ENCODE measurements around the gene GCK. TPM values are rescaled to one million over a fixed set of nuclear protein-coding genes. Genes with fewer than 3 reads are reported as not detected.

GCK gene
- total and polyA plus RNA-seq, 2 experiments from 2014 or later, result 1.7 to 2.5 TPM

DNA sequence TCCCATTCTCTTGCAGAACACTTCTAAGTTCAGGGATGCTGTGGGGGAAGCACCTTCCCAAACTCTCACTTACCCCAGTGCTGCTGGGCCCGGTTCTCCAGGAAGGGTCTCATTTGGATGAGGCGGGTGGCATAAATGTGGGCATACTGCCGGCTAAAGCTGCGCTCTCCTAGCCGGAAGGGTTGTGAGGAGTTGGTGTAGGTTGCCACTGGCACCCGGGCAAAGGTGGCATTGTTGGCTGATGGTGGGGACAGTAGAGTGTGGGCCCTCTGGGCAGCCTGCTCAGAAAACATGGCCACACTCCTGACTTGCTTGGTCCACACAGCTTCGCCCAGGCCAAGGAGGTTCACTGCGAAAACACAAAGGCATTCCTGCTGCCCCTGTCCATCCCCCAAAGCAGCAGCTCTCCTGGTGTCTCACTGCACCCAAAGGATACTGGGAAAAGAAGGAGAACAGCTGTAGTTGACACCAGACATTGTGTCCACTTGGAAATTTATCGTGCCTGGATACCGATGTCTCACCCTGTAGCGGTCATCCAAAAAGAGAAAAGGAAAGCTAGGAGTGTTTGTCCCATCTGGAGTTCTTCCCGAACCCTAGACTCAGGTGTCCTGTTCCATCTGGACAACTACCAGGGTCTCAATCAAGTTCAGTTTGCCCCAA, 67.3 kb downstream of the GCK start:
- no peaks in the 10 kb centered on the region for H3K9me2 ChIP-seq (replicated peaks; ENCODE audit: insufficient read depth)
- 96% methylated on average over 12 of the region's 12 CpGs for WGBS (ENCODE audit: low lambda C conversion rate, missing lambda C conversion rate)
- no peak for TF ChIP-seq EZH2 (IDR thresholded peaks at IDR 0.05; ENCODE audit: borderline replicate concordance)
- TF ChIP-seq CTCF (IDR thresholded peaks at IDR 0.05; ENCODE audit: poor library complexity), result no peak
- no peak for TF ChIP-seq EZH2phosphoT487 (IDR thresholded peaks at IDR 0.05; ENCODE audit: low read depth, severe bottlenecking, unreplicated experiment)

DNA sequence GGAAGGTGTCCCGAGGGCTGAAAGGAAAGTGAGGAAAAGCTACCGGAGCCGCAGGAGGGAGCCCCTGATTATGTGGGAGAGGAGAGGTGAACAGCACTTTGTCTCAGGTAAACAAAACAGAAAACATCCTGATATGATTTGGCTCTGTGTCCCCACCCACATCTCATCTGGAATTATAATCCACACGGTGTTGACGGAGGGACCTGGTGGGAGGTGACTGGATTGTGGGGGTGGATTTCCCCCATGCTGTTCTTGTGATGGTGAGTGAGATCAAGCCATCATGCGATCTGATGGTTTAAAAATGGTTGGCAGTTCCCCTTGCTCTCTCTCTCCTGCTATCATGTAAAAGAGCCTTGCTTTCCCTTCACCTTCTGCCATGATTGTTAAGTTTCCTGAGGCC, 68.8 kb downstream of the GCK start:
- Histone ChIP-seq H3K4me1 (ENCODE audit: insufficient read depth) (peaks cover 10% of the 10 kb centered on the region), H3K27ac (no peak overlapping the region), H4K20me1 (ENCODE audit: insufficient read depth, poor library complexity, severe bottlenecking) (no peaks in the 10 kb centered on the region), H3K27me3 (no peaks in the 10 kb centered on the region), H3K9me2 (replicated peaks; ENCODE audit: insufficient read depth) (no peaks in the 10 kb centered on the region), H3K4me2 (no peak overlapping the region), H3K36me3 (replicated peaks; ENCODE audit: insufficient read depth, low read depth) (no peaks in the 10 kb centered on the region), H3K4me3 (no peak overlapping the region), H2AFZ (no peak overlapping the region), H3K9me3 (ENCODE audit: low read depth) (no peaks in the 10 kb centered on the region), H3K79me2 (peaks cover 33% of the 10 kb centered on the region)
- WGBS (ENCODE audit: low lambda C conversion rate, missing lambda C conversion rate), result 89% methylated on average over 6 of the region's 6 CpGs
- no peak for DNase-seq (ENCODE audit: low spot score)
- TF ChIP-seq CTCF (IDR thresholded peaks at IDR 0.05; ENCODE audit: poor library complexity) (no peak), EZH2 (IDR thresholded peaks at IDR 0.05; ENCODE audit: borderline replicate concordance) (no peak), EZH2phosphoT487 (IDR thresholded peaks at IDR 0.05; ENCODE audit: low read depth, severe bottlenecking, unreplicated experiment) (no peak)

More for the DNA sequence above, 67.3 kb downstream of the GCK start:
- Histone ChIP-seq H4K20me1 (ENCODE audit: insufficient read depth, poor library complexity, severe bottlenecking) (no peaks in the 10 kb centered on the region), H3K4me1 (ENCODE audit: insufficient read depth) (peaks cover 10% of the 10 kb centered on the region), H3K27me3 (no peaks in the 10 kb centered on the region), H2AFZ (no peak overlapping the region), H3K4me2 (peak overlapping the region; percentile 85), H3K27ac (no peak overlapping the region), H3K36me3 (replicated peaks; ENCODE audit: insufficient read depth, low read depth) (no peaks in the 10 kb centered on the region), H3K79me2 (peaks cover 33% of the 10 kb centered on the region), H3K4me3 (no peak overlapping the region), H3K9me3 (ENCODE audit: low read depth) (no peaks in the 10 kb centered on the region)
- DNase-seq (ENCODE audit: low spot score), result no peak

DNA sequence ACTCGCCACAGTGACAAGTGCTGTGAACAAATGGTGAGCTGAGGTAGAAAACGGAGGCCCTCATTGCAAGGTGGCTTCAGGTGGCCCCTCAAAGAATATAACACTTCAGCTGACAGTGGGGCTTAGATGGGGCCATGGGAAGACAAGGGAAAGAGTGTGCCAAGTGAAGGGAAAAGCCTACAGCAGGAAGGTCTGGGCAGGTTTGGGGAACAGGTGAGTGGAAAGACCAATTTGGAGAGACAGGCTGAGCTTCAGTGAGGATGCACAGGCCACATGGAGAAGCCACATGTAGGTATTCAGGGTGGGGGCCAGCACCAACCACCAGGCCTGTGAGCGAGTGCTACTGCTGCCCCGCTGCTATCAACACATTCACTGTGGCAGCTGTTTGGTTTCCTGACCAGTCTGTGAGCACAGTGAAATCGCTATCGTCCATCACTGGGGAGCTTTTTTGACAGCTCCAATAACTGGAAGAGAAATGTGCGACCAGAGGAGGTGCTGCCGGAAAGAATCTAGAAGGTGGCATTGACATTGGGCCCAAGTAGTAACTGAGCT, 69.3 kb downstream of the GCK start:
- Histone ChIP-seq H3K9me2 (replicated peaks; ENCODE audit: insufficient read depth) (no peaks in the 10 kb centered on the region), H3K4me3 (no peak overlapping the region), H3K4me2 (no peak overlapping the region), H4K20me1 (ENCODE audit: insufficient read depth, poor library complexity, severe bottlenecking) (no peaks in the 10 kb centered on the region), H3K9me3 (ENCODE audit: low read depth) (no peaks in the 10 kb centered on the region), H3K27ac (no peak overlapping the region), H3K27me3 (no peaks in the 10 kb centered on the region), H3K79me2 (peaks cover 33% of the 10 kb centered on the region), H3K4me1 (ENCODE audit: insufficient read depth) (peaks cover 10% of the 10 kb centered on the region), H3K36me3 (replicated peaks; ENCODE audit: insufficient read depth, low read depth) (no peaks in the 10 kb centered on the region), H2AFZ (no peak overlapping the region)
- TF ChIP-seq EZH2phosphoT487 (IDR thresholded peaks at IDR 0.05; ENCODE audit: low read depth, severe bottlenecking, unreplicated experiment), result no peak
- TF ChIP-seq EZH2 (IDR thresholded peaks at IDR 0.05; ENCODE audit: borderline replicate concordance), result no peak
- no peak for TF ChIP-seq CTCF (IDR thresholded peaks at IDR 0.05; ENCODE audit: poor library complexity)
- DNase-seq (ENCODE audit: low spot score), result no peak
- WGBS (ENCODE audit: low lambda C conversion rate, missing lambda C conversion rate), result 94% methylated on average over 8 of the region's 8 CpGs
